Kidney (tissue), 14 donors: ENCODE data around the gene SPX. TPM values are rescaled to one million over a fixed set of nuclear protein-coding genes. Genes with fewer than 3 reads are reported as not detected.

Experiments used
- DNase-seq, 5 donors: peaks; one replicate each; pipeline ENCODE4 v3.0.0-alpha.2; 2013 to 2020
- FAIRE-seq: peaks from 2 replicates; lab custom pipeline; 2012; peaks lifted over from hg19 to GRCh38; lab: Jason Lieb, UNC
- H3K27ac ChIP-seq, 2 donors: one replicate each; pipeline ENCODE4 v1.7.0; 2013; ENCODE audit warnings: low read depth in 2 of 2, low read length in 2 of 2, inconsistent platforms in 1 of 2
- H3K27me3 ChIP-seq: one replicate; pipeline ENCODE4 v1.7.1; 2013; ENCODE audit warnings: low read length, inconsistent platforms; ENCODE audit not compliant: control insufficient read depth, insufficient read depth
- H3K36me3 ChIP-seq, 3 donors: one replicate each; pipeline versions ENCODE4 v1.7.0 to v1.7.1; 2013; ENCODE audit warnings: low read length in 3 of 3, control low read depth in 1 of 3, inconsistent platforms in 1 of 3; ENCODE audit not compliant: insufficient read depth in 3 of 3, control insufficient read depth in 2 of 3
- H3K4me1 ChIP-seq, 3 donors: one replicate each; pipeline versions ENCODE4 v1.7.0 to v1.7.1; 2013; ENCODE audit warnings: low read length in 3 of 3, inconsistent platforms in 1 of 3, low read depth in 1 of 3; ENCODE audit not compliant: control insufficient read depth in 2 of 3, insufficient read depth in 2 of 3
- H3K4me3 ChIP-seq, 3 donors: one replicate each; pipeline versions ENCODE4 v1.7.0 to v1.8.1; 2013; ENCODE audit warnings: low read length in 3 of 3, control low read depth in 1 of 3, inconsistent platforms in 1 of 3
- H3K9ac ChIP-seq, 3 donors: one replicate each; pipeline versions ENCODE4 v1.7.0 to v1.7.1; 2013; ENCODE audit warnings: low read length in 3 of 3, control low read depth in 1 of 3, inconsistent platforms in 1 of 3
- H3K9me3 ChIP-seq, 3 donors: one replicate each; pipeline versions ENCODE4 v1.7.0 to v1.7.1; 2013; ENCODE audit warnings: low read length in 3 of 3, control low read depth in 1 of 3, inconsistent platforms in 1 of 3; ENCODE audit not compliant: control insufficient read depth in 2 of 3, insufficient read depth in 1 of 3
- CTCF ChIP-seq: IDR thresholded peaks from 3 replicates; pipeline ENCODE4 v1.5.1; 2012; ENCODE audit warnings: mild to moderate bottlenecking, moderate library complexity, borderline replicate concordance; ENCODE audit not compliant: insufficient read depth; ENCODE audit errors: extremely low read depth
- intact Hi-C: fragments of 100-400 bp; cut with DNase I; formaldehyde crosslinking; loops from one replicate; pipeline ENCODE4 v1.11.1; 2022
- polyA plus RNA-seq: library from polyadenylated mRNA; stranded (reverse); fragments of 350-450 nt; fragmentation: Illumina TruSeq; extraction: RNeasy Lipid Tissue Mini Kit (QIAGEN cat#74804); gene quantifications from one replicate; pipeline ENCODE4 v1.2.3, GENCODE V29; 2014; ENCODE audit warnings: low read depth, low replicate concordance; ENCODE audit not compliant: insufficient read depth
- total RNA-seq: library from RNA; stranded (reverse); fragmentation: NEBNext Ultra II Directional; extraction: Animal tissue kit (Norgen Biotek cat#: 25700); gene quantifications from one replicate; pipeline ENCODE4 v1.2.1, GENCODE V29; 2021
- donor health status: control.
- donor health status: control.
- donor health status: control.
- donor health status: control.
- donor health status: control.
- donor health status: DM: yes; HTN: yes; CAD: no.
- donor health status: Normal renal cell carcinoma (clear cell type).

The SPX gene
- total and polyA plus RNA-seq, 2 donors from 2014 or later: 28.2 to 52.2 TPM

- Histone ChIP-seq H3K9ac (no peak overlapping the region), H3K4me3 (no peak overlapping the region), H3K4me1 (no peaks in the 10 kb centered on the region), H3K27me3 (no peaks in the 10 kb centered on the region), H3K9me3 (no peaks in the 10 kb centered on the region), H3K36me3 (no peaks in the 10 kb centered on the region), H3K27ac (no peak overlapping the region)
- FAIRE-seq (no peak), DNase-seq (no peak)
- TF ChIP-seq CTCF: no peak
- intact Hi-C loops: no loop called here
These were observed 54.8 kb downstream of the SPX start for GRCh38 chr12:21580748-21581516.

Other genes with a start within 250 kb of the SPX start
- 0.31 TPM for gene SLCO1A2, start 191.4 kb upstream of the SPX start, total RNA-seq
- 0.15 TPM for gene SLCO1A2, start 191.4 kb upstream of the SPX start, polyA plus RNA-seq
- not detected for gene IAPP, start 153.4 kb upstream of the SPX start, total RNA-seq
- gene IAPP, start 153.4 kb upstream of the SPX start, polyA plus RNA-seq: not detected
- gene PYROXD1, start 88.6 kb upstream of the SPX start, total RNA-seq: 22.1 TPM
- gene PYROXD1, start 88.6 kb upstream of the SPX start, polyA plus RNA-seq: 10.6 TPM
- 37.5 TPM for gene RECQL, start 24.7 kb upstream of the SPX start, total RNA-seq
- 9.0 TPM for gene RECQL, start 24.7 kb upstream of the SPX start, polyA plus RNA-seq
- gene GOLT1B, start 24.5 kb upstream of the SPX start, total RNA-seq: 28.9 TPM
- gene GOLT1B, start 24.5 kb upstream of the SPX start, polyA plus RNA-seq: 15.7 TPM
- gene GYS2, start 78.6 kb downstream of the SPX start, total RNA-seq: not detected
- gene GYS2, start 78.6 kb downstream of the SPX start, polyA plus RNA-seq: not detected
- 1,158 TPM for gene LDHB, start 131.5 kb downstream of the SPX start, total RNA-seq
- 2,485 TPM for gene LDHB, start 131.5 kb downstream of the SPX start, polyA plus RNA-seq
- gene KCNJ8, start 248.4 kb downstream of the SPX start, total RNA-seq: 13.1 TPM
- gene KCNJ8, start 248.4 kb downstream of the SPX start, polyA plus RNA-seq: 5.6 TPM